GM21447 (cell line): ENCODE results near the gene ZCCHC14.

Experiments
- ATAC-seq: cut with Tn5 transposase; IDR thresholded peaks from one replicate; pipeline ENCODE4 v1.9.1; 2021; ENCODE audit not compliant: unreplicated experiment

The ZCCHC14 gene

GRCh38 chr16:87492721-87493607 is at the start of gene ZCCHC14:
TSS of gene ZCCHC14 (minus strand) at chr16:87493024. CDS start at chr16:87492238, 786 bp downstream.
- ATAC-seq = peak; percentile 84

- ATAC-seq = no peak
Measured at GRCh38 chr16:87541872-87542234, 49.0 kb upstream of the ZCCHC14 start.

GRCh38 chr16:87541147-87541871 is 48.5 kb upstream of the ZCCHC14 start:
- ATAC-seq = no peak

GRCh38 chr16:87540897-87541146 is 48.0 kb upstream of the ZCCHC14 start:
- ATAC-seq = no peak

- no peak for ATAC-seq
Measured at GRCh38 chr16:87540072-87540896, 47.5 kb upstream of the ZCCHC14 start.

- ATAC-seq = no peak
Measured at GRCh38 chr16:87539113-87539512, 46.3 kb upstream of the ZCCHC14 start.

- no peak for ATAC-seq
Measured at GRCh38 chr16:87538594-87538993, 45.8 kb upstream of the ZCCHC14 start.

GRCh38 chr16:87538160-87538559 is 45.3 kb upstream of the ZCCHC14 start:
- ATAC-seq = no peak

- no peak for ATAC-seq
Measured at GRCh38 chr16:87536795-87537142, 43.9 kb upstream of the ZCCHC14 start.

- ATAC-seq = no peak
Measured at GRCh38 chr16:87535855-87536794, 43.3 kb upstream of the ZCCHC14 start.

GRCh38 chr16:87535457-87535854 is 42.6 kb upstream of the ZCCHC14 start:
- ATAC-seq = no peak

GRCh38 chr16:87534751-87535150 is 41.9 kb upstream of the ZCCHC14 start:
- ATAC-seq = no peak

- no peak for ATAC-seq
Measured at GRCh38 chr16:87534030-87534653, 41.3 kb upstream of the ZCCHC14 start.

GRCh38 chr16:87533061-87533460 is 40.2 kb upstream of the ZCCHC14 start:
- ATAC-seq = no peak

- ATAC-seq = no peak
Measured at GRCh38 chr16:87531418-87531817, 38.6 kb upstream of the ZCCHC14 start.

- ATAC-seq = no peak
Measured at GRCh38 chr16:87528690-87529579, 36.1 kb upstream of the ZCCHC14 start.

GRCh38 chr16:87527055-87527724 is 34.4 kb upstream of the ZCCHC14 start:
- ATAC-seq = no peak

- no peak for ATAC-seq
Measured at GRCh38 chr16:87526238-87526947, 33.6 kb upstream of the ZCCHC14 start.
